Endothelial cell of umbilical vein (primary cell): ENCODE measurements around the gene PNCK. TPM values are rescaled to one million over a fixed set of nuclear protein-coding genes. Genes with fewer than 3 reads are reported as not detected.
"Not testable (repeated sequence)": the region's sequence is repeated elsewhere in the genome, so short reads cannot be mapped to it uniquely, and the experiment has no call there.

Experiments
- BruUV-seq: library from RNA; stranded (reverse); fragments of 400-500 nt; replicated peaks from 2 replicates; lab custom pipeline; 2021; lab: Mats Ljungman, UMichigan
- CTCF ChIA-PET: fragments of 300-600, 350-600 bp; sonication (Branson Sonifier 250); formaldehyde crosslinking; loops from one replicate; lab custom pipeline; 2021; ENCODE audit warnings: antibody characterized with exemption, inconsistent platforms; lab: Charles Lee
- POLR2A ChIA-PET: fragments of 300-600, 350-600 bp; sonication (Branson Sonifier 250); formaldehyde crosslinking; loops from one replicate; lab custom pipeline; 2021; ENCODE audit warnings: antibody characterized with exemption, inconsistent platforms; lab: Charles Lee
- DNase-seq: peaks from one replicate; pipeline ENCODE4 v3.0.0-alpha.2; 2011; ENCODE audit warnings: low read depth, low spot score
- FAIRE-seq: peaks from 2 replicates; lab custom pipeline; 2011; peaks lifted over from hg19 to GRCh38; lab: Jason Lieb, UNC
- H2AFZ ChIP-seq: 2 replicates; pipeline ENCODE4 v1.6.0; 2012; ENCODE audit warnings: low read depth, low read length, control low read depth, inconsistent platforms
- H3K27ac ChIP-seq: 2 replicates; pipeline ENCODE4 v1.5.1; 2011; ENCODE audit warnings: low read depth, mild to moderate bottlenecking, control low read depth, low read length, moderate library complexity; ENCODE audit not compliant: insufficient read depth
- H3K27me3 ChIP-seq, 2 experiments: 2 replicates each; pipeline versions ENCODE4 v1.6.0 to v1.6.1; 2011; ENCODE audit warnings: low read length in 2 of 2, mixed read lengths in 1 of 2; ENCODE audit not compliant: control insufficient read depth in 2 of 2, insufficient read depth in 2 of 2
- H3K36me3 ChIP-seq, 2 experiments: 2 replicates in 1 of 2; 3 replicates in 1 of 2; pipeline ENCODE4 v1.5.1; 2011; ENCODE audit warnings: low read length in 2 of 2, mild to moderate bottlenecking in 1 of 2, moderate library complexity in 1 of 2; ENCODE audit not compliant: control insufficient read depth in 2 of 2, insufficient read depth in 2 of 2; ENCODE audit errors: extremely low read depth in 1 of 2
- H3K4me1 ChIP-seq: 3 replicates; pipeline ENCODE4 v1.5.1; 2011; ENCODE audit warnings: mild to moderate bottlenecking, low read length; ENCODE audit not compliant: control insufficient read depth, insufficient read depth; ENCODE audit errors: extremely low read depth
- H3K4me2 ChIP-seq: 2 replicates; pipeline ENCODE4 v1.6.1; 2011; ENCODE audit warnings: low read length, control low read depth, mixed read lengths; ENCODE audit not compliant: insufficient read depth
- H3K4me3 ChIP-seq, 3 experiments: fragments of 200-600 bp in 1 of 3; sonication (generic), shearing (Covaris generic) in 1 of 3; replicated peaks in 1 of 3; 2 replicates each; pipeline ENCODE4 v1.5.1; 2011 to 2016; ENCODE audit warnings: control low read depth in 3 of 3, low read length in 3 of 3, mild to moderate bottlenecking in 2 of 3, inconsistent platforms in 1 of 3, low read depth in 1 of 3, moderate library complexity in 1 of 3; ENCODE audit not compliant: insufficient read depth in 1 of 3
- H3K79me2 ChIP-seq: 2 replicates; pipeline ENCODE4 v1.6.0; 2012; ENCODE audit warnings: low read length, inconsistent platforms; ENCODE audit not compliant: control insufficient read depth, insufficient read depth
- H3K9ac ChIP-seq: replicated peaks from 2 replicates; pipeline ENCODE3; 2011; ENCODE audit warnings: low read length, control low read depth; ENCODE audit not compliant: insufficient read depth; ENCODE audit errors: extremely low read depth
- H3K9me1 ChIP-seq: replicated peaks from 3 replicates; pipeline ENCODE4 v1.6.0; 2011; ENCODE audit warnings: mild to moderate bottlenecking, low read length; ENCODE audit not compliant: control insufficient read depth, insufficient read depth; ENCODE audit errors: extremely low read depth
- H3K9me3 ChIP-seq: replicated peaks from 2 replicates; pipeline ENCODE4 v1.5.1; 2012; ENCODE audit warnings: low read length, inconsistent platforms; ENCODE audit not compliant: control insufficient read depth, insufficient read depth
- H4K20me1 ChIP-seq: replicated peaks from 2 replicates; pipeline ENCODE3; 2011; ENCODE audit warnings: mild to moderate bottlenecking, low read length; ENCODE audit not compliant: control insufficient read depth, insufficient read depth; ENCODE audit errors: extremely low read depth
- CTCF ChIP-seq, 2 donors: IDR thresholded peaks; 1 replicate in 1 of 2; 2 replicates in 1 of 2; pipeline ENCODE4 v1.5.1; 2011; ENCODE audit warnings: low read length in 2 of 2, mild to moderate bottlenecking in 2 of 2, moderate library complexity in 2 of 2, control low read depth in 1 of 2, inconsistent platforms in 1 of 2, low read depth in 1 of 2; ENCODE audit not compliant: insufficient read depth in 1 of 2; ENCODE audit errors: extremely low read depth in 1 of 2
- EZH2 ChIP-seq: IDR thresholded peaks from 2 replicates; pipeline ENCODE4 v1.6.1; 2012; ENCODE audit warnings: borderline replicate concordance, low read depth, mild to moderate bottlenecking, moderate library complexity, low read length, inconsistent platforms; ENCODE audit not compliant: severe bottlenecking
- FOS ChIP-seq: IDR thresholded peaks from 2 replicates; pipeline ENCODE4 v1.6.1; 2011; ENCODE audit warnings: mild to moderate bottlenecking, low read length, moderate library complexity, borderline replicate concordance; ENCODE audit not compliant: insufficient read depth
- GATA2 ChIP-seq: IDR thresholded peaks from 2 replicates; pipeline ENCODE4 v1.7.0; 2011; ENCODE audit warnings: low read depth, mild to moderate bottlenecking, moderate library complexity, mixed read lengths, low read length; ENCODE audit not compliant: insufficient read length, insufficient read depth
- JUN ChIP-seq: IDR thresholded peaks from 2 replicates; pipeline ENCODE4 v1.6.1; 2011; ENCODE audit warnings: borderline replicate concordance, low read depth; ENCODE audit not compliant: insufficient read length, insufficient read depth
- MAX ChIP-seq: IDR thresholded peaks from 2 replicates; pipeline ENCODE4 v1.6.1; 2011; ENCODE audit not compliant: insufficient read depth, insufficient read length
- MYC ChIP-seq: IDR thresholded peaks from one replicate; pipeline ENCODE4 v1.6.1; 2011; ENCODE audit warnings: mild to moderate bottlenecking, low read depth, low read length
- POLR2A ChIP-seq: IDR thresholded peaks from 2 replicates; pipeline ENCODE4 v1.6.1; 2012; ENCODE audit warnings: low read depth, mild to moderate bottlenecking, control low read depth, low read length
- POLR2AphosphoS5 ChIP-seq: IDR thresholded peaks from 2 replicates; pipeline ENCODE4 v1.6.1; 2012; ENCODE audit warnings: low read depth, mild to moderate bottlenecking, control low read depth, low read length, moderate library complexity; ENCODE audit not compliant: insufficient read depth
- dilution Hi-C: fragments of 300-500 bp; cut with MboI; formaldehyde crosslinking; loops from one replicate; pipeline ENCODE4 v1.15.0; 2019; ENCODE audit warnings: low sequenced_read_pairs; ENCODE audit not compliant: extremely low pct_ligation_motif_present
- intact Hi-C: fragments of 100-400 bp; cut with micrococcal nuclease; formaldehyde crosslinking; loops from one replicate; pipeline ENCODE4 v1.10.0; 2022
- polyA plus RNA-seq, 4 experiments: library from polyadenylated mRNA; depleted of rRNA in 3 of 4; stranded (reverse) in 3 of 4; unstranded in 1 of 4; fragments of >200 nt; gene quantifications; 2 replicates each; pipeline versions ENCODE4 v1.2.1 to v1.2.3, GENCODE V29; 2011 to 2012; ENCODE audit warnings: missing spikeins in 1 of 4
- total RNA-seq: library from RNA; stranded (reverse); gene quantifications from 2 replicates; pipeline ENCODE4 v1.2.3, GENCODE V29; 2021

The PNCK gene
- total and polyA plus RNA-seq, 2 donors (not counting 3 experiments of a cell fraction or from before 2014, with no cell fraction given): 0.12 TPM; not detected in 1

- POLR2A ChIA-PET: no interaction called here
Observed at GRCh38 chrX:153706799-153707198, 33.2 kb upstream of the PNCK start.

GRCh38 chrX:153705403-153706060, 31.9 kb upstream of the PNCK start:
- H4K20me1 ChIP-seq: not testable (repeated sequence)

More at GRCh38 chrX:153706799-153707198, 33.2 kb upstream of the PNCK start:
- Histone ChIP-seq H3K27me3 (no peaks in the 10 kb centered on the region), H4K20me1 (no peaks in the 10 kb centered on the region), H3K9ac (no peak overlapping the region), H3K27ac (no peak overlapping the region), H3K4me2 (no peak overlapping the region), H2AFZ (no peak overlapping the region), H3K4me3 (no peak overlapping the region), H3K4me1 (peaks cover 14% of the 10 kb centered on the region), H3K79me2 (peaks cover 11% of the 10 kb centered on the region), H3K36me3 (peaks cover 2 to 18% of the 10 kb centered on the region in 2 experiments), H3K9me3 (no peaks in the 10 kb centered on the region), H3K9me1 (no peaks in the 10 kb centered on the region)
- TF ChIP-seq EZH2 (no peak), MAX (no peak), MYC (no peak), POLR2AphosphoS5 (no peak), CTCF (IDR thresholded peaks at IDR 0.05; ENCODE audit: extremely low read depth in 1 of 2, insufficient read depth in 1 of 2, low read depth in 1 of 2, low read length in 2 of 2) (no peak), FOS (no peak), POLR2A (no peak), JUN (no peak), GATA2 (no peak)
- intact Hi-C loops: no loop called here
- FAIRE-seq (no peak), DNase-seq (no peak)
- no TSS peak for BruUV-seq
- CTCF ChIA-PET: no interaction called here
- dilution Hi-C loops: no loop called here

More at GRCh38 chrX:153705403-153706060, 31.9 kb upstream of the PNCK start:
- POLR2A ChIA-PET, H3K4me2 ChIP-seq, BruUV-seq, H3K4me3 ChIP-seq, H3K27me3 ChIP-seq, H3K9me3 ChIP-seq, H3K9me1 ChIP-seq, dilution Hi-C loops, H3K9ac ChIP-seq, H2AFZ ChIP-seq, intact Hi-C loops: not testable (repeated sequence)
- CTCF ChIA-PET: interaction anchor here (1.0 kb wide), 1 partner anchor 18 kb away, joined by 6 read pairs; the partner anchor contains the start of gene SLC6A8
- Histone ChIP-seq H3K4me1 (peaks cover 18% of the 10 kb centered on the region), H3K27ac (peak overlapping the region; percentile 23), H3K36me3 (peaks cover 2 to 21% of the 10 kb centered on the region in 2 experiments), H3K79me2 (peaks cover 11% of the 10 kb centered on the region)
- peak; percentile 33 for DNase-seq
- FAIRE-seq: peak; percentile 61
